GM18499 (cell line): ENCODE results near the gene RPS6KA2.
"Not testable (repeated sequence)": the region's sequence is repeated elsewhere in the genome, so short reads cannot be mapped to it uniquely, and the experiment has no call there.

ENCODE experiments used
- ATAC-seq: cut with Tn5 transposase; IDR thresholded peaks from one replicate; pipeline ENCODE4 v1.9.1; 2021; ENCODE audit warnings: moderate number of reproducible peaks; ENCODE audit not compliant: insufficient read depth, unreplicated experiment

Gene RPS6KA2

GRCh38 chr6:166540631-166541331 is 86.3 kb downstream of the RPS6KA2 start:
- peak; percentile 95 for ATAC-seq

DNA sequence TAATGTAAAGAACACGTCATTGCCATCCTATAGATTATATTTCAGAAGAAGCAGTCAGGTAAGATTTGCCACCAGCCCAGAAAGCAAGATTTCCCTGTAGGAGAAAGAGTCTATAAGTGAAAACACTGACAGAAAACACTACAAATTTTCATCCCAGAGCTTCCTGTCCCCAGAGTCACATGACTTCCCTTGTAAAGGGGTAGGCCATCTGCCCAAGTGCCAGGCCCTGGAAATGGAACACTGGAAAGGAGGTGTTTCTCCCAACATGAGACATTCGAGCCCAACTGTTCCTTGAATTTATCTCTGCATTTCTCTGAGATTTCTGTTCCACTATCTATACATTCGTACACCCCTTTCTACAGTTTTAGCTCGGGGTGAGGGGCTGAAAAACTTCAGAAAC is 87.5 kb downstream of the RPS6KA2 start:
- no peak for ATAC-seq

DNA sequence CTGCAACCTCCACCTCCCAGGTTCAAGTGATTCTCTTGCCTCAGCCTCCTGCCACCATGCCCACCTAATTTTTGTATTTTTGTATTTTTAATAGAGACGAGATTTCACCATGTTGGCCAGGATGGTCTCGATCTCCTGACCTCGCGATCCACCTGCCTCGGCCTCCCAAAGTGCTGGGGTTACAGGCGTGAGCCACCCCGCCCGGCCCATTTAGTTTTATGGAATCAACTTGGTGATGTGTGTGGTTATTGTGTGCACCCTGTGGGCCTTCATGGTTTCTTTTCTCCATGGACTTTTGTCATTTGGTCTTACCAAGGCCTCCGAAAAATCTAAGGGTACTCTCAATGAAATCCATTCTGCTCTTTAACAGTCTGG is 88.1 kb downstream of the RPS6KA2 start:
- ATAC-seq = not testable (repeated sequence)

DNA sequence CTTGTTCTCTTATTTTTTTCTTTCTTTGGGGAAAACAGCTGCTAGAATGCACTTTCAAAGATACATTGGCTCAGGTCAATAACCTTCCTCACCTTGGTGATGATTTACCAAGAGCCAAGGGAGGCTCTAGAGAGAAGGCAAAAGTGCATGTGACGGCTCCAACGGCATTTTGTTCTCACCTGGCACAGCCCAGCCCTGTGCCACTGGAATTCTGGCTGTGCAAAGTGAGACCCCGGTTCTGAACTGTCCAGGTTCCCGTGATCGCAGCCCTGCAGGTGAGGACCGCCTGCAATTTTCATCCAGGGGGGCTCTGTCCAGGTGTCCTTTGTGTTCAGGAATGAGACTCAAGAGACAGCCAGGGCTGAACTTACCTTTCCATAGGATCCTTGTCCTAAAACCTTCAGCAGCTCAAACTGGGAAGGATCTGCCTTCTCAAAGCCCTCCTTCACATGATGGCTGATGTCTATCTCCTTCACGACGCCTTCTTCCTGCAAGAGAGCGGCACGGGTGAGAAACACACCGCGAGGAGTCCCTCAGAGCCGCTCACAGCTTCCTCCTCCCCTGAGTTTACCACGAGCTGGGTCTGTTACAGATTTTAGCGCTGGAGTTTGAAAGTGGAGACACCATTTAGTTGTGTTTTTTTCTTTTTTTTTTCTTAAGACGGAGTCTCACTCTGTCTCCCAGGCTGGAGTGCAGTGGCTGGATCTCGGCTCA is 88.6 kb downstream of the RPS6KA2 start:
- ATAC-seq = no peak

DNA sequence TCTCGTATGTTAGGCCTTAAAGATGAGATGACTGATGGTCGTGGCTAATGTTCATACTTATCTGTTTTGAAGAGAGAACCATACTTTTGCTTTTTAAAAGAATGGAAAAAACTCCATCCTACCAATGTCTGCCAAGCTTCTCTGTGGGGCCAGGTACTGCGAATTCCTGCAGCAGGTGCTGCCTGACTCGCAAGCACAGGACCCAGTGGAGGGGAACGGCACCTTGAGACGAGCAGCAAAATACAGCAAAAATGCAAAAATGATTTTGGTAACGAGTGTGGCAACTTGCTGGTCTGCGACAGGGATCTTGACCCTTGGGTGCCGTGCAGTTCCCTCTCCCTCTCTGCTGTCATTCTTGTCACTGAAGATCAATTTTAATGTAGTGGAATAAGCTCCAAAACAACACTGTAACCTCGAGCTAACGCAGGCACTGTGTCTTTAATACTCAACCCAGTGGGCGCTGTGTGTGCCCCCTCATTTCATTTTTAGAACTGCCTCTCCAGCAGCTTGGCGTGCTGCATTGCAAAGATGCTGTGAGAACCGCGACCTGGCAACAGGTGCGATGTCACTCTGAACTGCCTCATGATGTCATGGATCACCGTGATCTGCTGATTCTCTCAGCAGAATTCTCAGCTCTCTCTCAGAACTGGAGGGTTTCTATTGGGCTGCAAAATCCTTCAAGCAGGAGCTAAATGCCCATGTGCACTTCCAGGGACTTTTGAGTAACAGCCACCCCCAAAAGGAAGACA is 92.2 kb downstream of the RPS6KA2 start:
- no peak for ATAC-seq

- ATAC-seq = no peak
Observed at GRCh38 chr6:166533205-166533824, 93.7 kb downstream of the RPS6KA2 start.

DNA sequence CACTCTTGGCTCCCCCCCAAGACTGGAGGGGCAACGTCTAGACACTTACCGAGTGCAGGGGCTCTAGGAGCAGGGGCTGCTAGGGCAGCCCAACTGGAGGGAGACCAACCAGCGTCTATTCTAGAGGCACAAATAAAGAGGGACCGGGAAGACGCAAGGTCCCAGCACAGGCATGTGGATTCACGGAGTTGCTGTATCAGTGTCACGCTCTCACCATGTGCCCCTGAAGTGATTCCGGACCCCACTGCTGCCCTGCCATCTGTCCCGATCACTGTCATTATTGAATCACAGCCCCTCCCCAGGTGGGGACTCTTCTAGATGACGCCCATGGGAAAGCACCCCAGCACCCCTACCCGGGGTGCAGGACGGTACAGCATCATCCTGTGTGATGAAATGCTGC is 94.7 kb downstream of the RPS6KA2 start:
- no peak for ATAC-seq

- ATAC-seq = no peak
Observed at GRCh38 chr6:166530211-166531095, 96.6 kb downstream of the RPS6KA2 start.

DNA sequence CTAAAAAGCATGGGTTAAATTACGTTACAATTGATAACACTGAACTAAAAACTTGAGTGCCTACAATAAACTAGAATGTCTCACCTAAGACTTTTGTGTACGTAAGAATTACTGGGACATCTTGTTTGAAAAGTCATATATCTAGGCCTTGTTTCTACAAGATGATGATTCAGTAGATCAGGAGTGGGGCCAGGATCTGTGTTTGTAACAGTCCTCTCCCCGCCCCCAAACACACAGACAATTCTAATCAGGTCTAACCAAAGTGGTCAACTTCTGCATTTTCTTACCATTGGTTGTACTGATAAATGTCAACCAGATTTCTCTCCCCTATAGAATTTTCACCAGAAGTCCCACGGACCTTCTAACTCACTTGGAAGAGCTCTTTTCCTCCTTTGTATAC is 97.5 kb downstream of the RPS6KA2 start:
- no peak for ATAC-seq

- not testable (repeated sequence) for ATAC-seq
Observed at GRCh38 chr6:166529058-166529457, 98.0 kb downstream of the RPS6KA2 start.

GRCh38 chr6:166527849-166528248 is 99.2 kb downstream of the RPS6KA2 start:
- no peak for ATAC-seq

GRCh38 chr6:166526937-166527336 is 100.1 kb downstream of the RPS6KA2 start:
- ATAC-seq = no peak

GRCh38 chr6:166525567-166525966 is 101.5 kb downstream of the RPS6KA2 start:
- ATAC-seq = no peak

DNA sequence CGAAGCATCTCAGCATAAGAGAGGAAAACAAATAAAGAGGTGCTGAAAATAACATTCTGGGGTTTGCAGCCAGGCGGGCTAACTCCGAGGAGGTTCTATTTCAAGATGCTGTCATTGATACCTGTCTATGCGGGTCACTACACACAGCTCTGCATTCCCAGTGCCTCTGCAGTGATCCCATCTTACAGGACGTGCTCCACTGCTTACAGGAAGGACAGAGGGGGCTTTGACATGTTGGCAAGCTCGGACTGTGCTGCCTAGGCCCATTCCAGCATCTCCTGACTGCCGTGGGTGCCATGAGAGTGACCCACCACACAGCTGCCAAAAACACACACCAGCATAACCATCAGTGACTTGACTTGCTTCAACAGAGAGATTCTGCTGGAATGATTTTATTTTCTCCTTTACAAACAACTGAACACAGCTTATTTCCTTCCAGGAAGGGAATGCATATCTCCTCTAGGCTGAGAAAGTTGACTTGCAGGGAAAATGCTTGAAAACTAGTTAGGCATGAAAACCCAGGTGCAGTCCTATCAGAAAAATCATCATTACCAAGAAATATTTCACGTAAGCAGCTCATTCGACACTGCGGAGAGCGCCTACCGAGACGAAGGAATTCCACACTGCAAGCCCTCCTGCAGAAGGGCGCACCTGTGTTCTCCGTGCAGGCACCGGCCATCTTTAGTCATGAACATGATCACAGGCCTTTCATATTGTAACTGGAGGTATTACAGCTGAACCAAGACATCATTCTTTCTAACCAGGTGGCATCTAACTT is 103.1 kb downstream of the RPS6KA2 start:
- no peak for ATAC-seq

DNA sequence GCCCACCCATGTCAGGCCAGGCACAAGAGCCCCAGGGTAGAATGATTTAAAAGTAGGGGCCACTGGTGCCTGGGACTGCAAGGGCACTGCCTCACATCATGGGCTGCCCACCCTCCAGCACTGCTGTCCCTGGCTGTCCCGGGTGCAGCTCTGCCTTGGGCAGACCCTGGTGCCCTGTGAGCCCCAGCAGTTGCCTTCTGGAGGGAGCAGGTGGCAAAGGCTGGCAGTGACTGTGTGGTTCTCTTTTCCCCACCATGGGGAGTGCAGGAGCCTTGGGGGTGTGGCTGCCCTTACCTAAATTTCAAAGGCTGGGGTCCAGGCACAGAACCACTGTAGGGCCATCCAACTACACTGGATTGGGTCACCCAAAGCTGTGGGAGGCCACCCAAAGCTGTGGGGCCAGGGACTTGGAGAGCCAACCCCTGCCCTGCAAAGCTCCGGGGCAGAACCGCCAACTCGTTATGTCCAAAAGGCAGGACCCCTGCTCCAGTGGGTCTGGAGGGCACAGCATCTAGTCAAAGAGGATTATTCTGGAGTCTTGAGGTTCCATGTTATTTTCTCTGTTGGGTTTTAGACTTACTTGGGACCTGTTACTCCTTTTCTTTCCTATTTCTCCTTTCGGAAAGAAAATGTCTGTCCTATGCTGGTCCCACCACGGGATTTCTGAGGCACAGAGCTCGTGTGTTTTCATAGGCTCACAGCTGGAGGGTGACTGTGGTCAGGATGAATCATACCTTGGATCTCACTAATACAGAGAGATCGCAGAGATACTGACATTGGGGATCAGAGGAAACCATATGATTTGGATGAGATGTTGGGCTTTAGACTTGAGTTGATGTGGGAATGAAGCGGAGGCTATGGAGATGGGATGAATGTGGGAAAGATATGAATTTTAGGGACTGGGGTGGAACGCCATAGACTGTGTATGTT is 105.9 kb downstream of the RPS6KA2 start:
- no peak for ATAC-seq

- no peak for ATAC-seq
Observed at GRCh38 chr6:166516251-166516884, 110.7 kb downstream of the RPS6KA2 start.

GRCh38 chr6:166515072-166515810 is 111.8 kb downstream of the RPS6KA2 start:
- no peak for ATAC-seq
